ENCODE data around the gene LEMD1. TPM values are rescaled to one million over a fixed set of nuclear protein-coding genes. Genes with fewer than 3 reads are reported as not detected.

Gene LEMD1
- total and polyA plus RNA-seq, 3 experiments from 2014 or later: 0.55 TPM; not detected in 2

GRCh38 chr1:205360891-205361290, 61.0 kb downstream of the LEMD1 start:
- H3K4me1 Mint-ChIP-seq: no peaks in the 10 kb centered on the region
- Histone ChIP-seq H3K4me1 (ENCODE audit: insufficient read depth, low read length) (no peaks in the 10 kb centered on the region), H3K36me3 (ENCODE audit: insufficient read depth, low read length) (no peaks in the 10 kb centered on the region), H3K4me3 (ENCODE audit: low read length) (no peak overlapping the region), H3K9me3 (ENCODE audit: low read length) (no peaks in the 10 kb centered on the region), H3K27me3 (ENCODE audit: insufficient read depth, low read length, poor library complexity, severe bottlenecking) (peaks cover 11% of the 10 kb centered on the region), H3K27ac (ENCODE audit: low read depth, low read length) (no peak overlapping the region)
- H3K36me3 Mint-ChIP-seq: no peaks in the 10 kb centered on the region
- H3K4me3 Mint-ChIP-seq: no peak overlapping the region
- POLR2A ChIA-PET: no interaction called here
- peak overlapping the region in 1 of 8 donors; percentile 14 for H3K27ac Mint-ChIP-seq
- H3K9me3 Mint-ChIP-seq: no peaks in the 10 kb centered on the region
- peaks cover 5 to 30% of the 10 kb centered on the region in 2 donors for H3K27me3 Mint-ChIP-seq
- no peak for DNase-seq
- CTCF ChIA-PET: interaction anchor here (0.9 kb wide), 1 partner anchor 124 kb away, joined by 3 read pairs; no protein-coding TSS in a partner anchor

GRCh38 chr1:205359771-205360565, 61.9 kb downstream of the LEMD1 start:
- Histone ChIP-seq H3K9me3 (ENCODE audit: low read length) (no peaks in the 10 kb centered on the region), H3K36me3 (ENCODE audit: insufficient read depth, low read length) (no peaks in the 10 kb centered on the region), H3K27ac (ENCODE audit: low read depth, low read length) (no peak overlapping the region), H3K4me1 (ENCODE audit: insufficient read depth, low read length) (no peaks in the 10 kb centered on the region), H3K27me3 (ENCODE audit: insufficient read depth, low read length, poor library complexity, severe bottlenecking) (peaks cover 11% of the 10 kb centered on the region), H3K4me3 (ENCODE audit: low read length) (no peak overlapping the region)
- Mint-ChIP-seq H3K4me3 (no peak overlapping the region), H3K9me3 (no peaks in the 10 kb centered on the region), H3K4me1 (no peaks in the 10 kb centered on the region), H3K36me3 (no peaks in the 10 kb centered on the region), H3K27me3 (peaks cover 6 to 37% of the 10 kb centered on the region in 2 donors), H3K27ac (no peak overlapping the region)
- CTCF ChIA-PET: interaction anchor here (0.5 to 1.8 kb wide), 3 partner anchors 86 to 127 kb away, joined by 3 to 4 read pairs (median 3); no protein-coding TSS in a partner anchor
- DNase-seq: no peak
- POLR2A ChIA-PET: no interaction called here

- Histone ChIP-seq H3K4me3 (ENCODE audit: low read length) (no peak overlapping the region), H3K36me3 (ENCODE audit: insufficient read depth, low read length) (no peaks in the 10 kb centered on the region), H3K27ac (ENCODE audit: low read depth, low read length) (no peak overlapping the region), H3K27me3 (ENCODE audit: insufficient read depth, low read length, poor library complexity, severe bottlenecking) (peaks cover 11% of the 10 kb centered on the region), H3K4me1 (ENCODE audit: insufficient read depth, low read length) (no peaks in the 10 kb centered on the region), H3K9me3 (ENCODE audit: low read length) (no peaks in the 10 kb centered on the region)
- H3K9me3 Mint-ChIP-seq: no peaks in the 10 kb centered on the region
- no peak overlapping the region for H3K27ac Mint-ChIP-seq
- POLR2A ChIA-PET: no interaction called here
- no peak overlapping the region for H3K4me3 Mint-ChIP-seq
- peaks cover 6 to 37% of the 10 kb centered on the region in 2 donors for H3K27me3 Mint-ChIP-seq
- CTCF ChIA-PET: interaction anchor here (1.8 kb wide), 1 partner anchor 85 kb away, joined by 4 read pairs; no protein-coding TSS in a partner anchor
- H3K4me1 Mint-ChIP-seq: no peaks in the 10 kb centered on the region
- no peak for DNase-seq
- H3K36me3 Mint-ChIP-seq: no peaks in the 10 kb centered on the region
These were observed 63.3 kb downstream of the LEMD1 start for GRCh38 chr1:205358579-205358978.

- Histone ChIP-seq H3K27ac (ENCODE audit: low read depth, low read length) (no peak overlapping the region), H3K4me3 (ENCODE audit: low read length) (no peak overlapping the region), H3K36me3 (ENCODE audit: insufficient read depth, low read length) (no peaks in the 10 kb centered on the region), H3K4me1 (ENCODE audit: insufficient read depth, low read length) (no peaks in the 10 kb centered on the region), H3K27me3 (ENCODE audit: insufficient read depth, low read length, poor library complexity, severe bottlenecking) (peaks cover 11% of the 10 kb centered on the region), H3K9me3 (ENCODE audit: low read length) (no peaks in the 10 kb centered on the region)
- no peaks in the 10 kb centered on the region for H3K36me3 Mint-ChIP-seq
- POLR2A ChIA-PET: no interaction called here
- no peaks in the 10 kb centered on the region for H3K4me1 Mint-ChIP-seq
- no peak overlapping the region for H3K4me3 Mint-ChIP-seq
- no peak overlapping the region for H3K27ac Mint-ChIP-seq
- no peaks in the 10 kb centered on the region for H3K9me3 Mint-ChIP-seq
- no peak for DNase-seq
- peaks cover 6 to 37% of the 10 kb centered on the region in 2 donors for H3K27me3 Mint-ChIP-seq
- CTCF ChIA-PET: interaction anchor here (1.0 to 1.6 kb wide), 2 partner anchors 84 to 128 kb away, joined by 3 to 6 read pairs; no protein-coding TSS in a partner anchor
These were observed 64.3 kb downstream of the LEMD1 start for GRCh38 chr1:205357567-205357966.

GRCh38 chr1:205356440-205357139, 65.3 kb downstream of the LEMD1 start, which contains the start of gene KLHDC8A:
Gene KLHDC8A (minus strand): TSS chr1:205356922. CDS start chr1:205343604, 13,318 bp downstream.
- CTCF ChIA-PET: interaction anchor here (0.6 to 4.0 kb wide), 6 partner anchors 20 to 301 kb away, joined by 3 to 29 read pairs (median 6); no protein-coding TSS in a partner anchor
- Mint-ChIP-seq H3K27ac (peak within 1 kb of the TSS in 1 of 8 donors; percentile 72), H3K9me3 (no peaks in the 10 kb centered on the region), H3K27me3 (peaks cover 6 to 37% of the 10 kb centered on the region in 2 donors), H3K36me3 (no peaks in the 10 kb centered on the region), H3K4me1 (no peaks in the 10 kb centered on the region), H3K4me3 (no peak within 1 kb of the TSS)
- no peaks in the 10 kb centered on the region for H3K4me1 ChIP-seq (ENCODE audit: insufficient read depth, low read length)
- no peaks in the 10 kb centered on the region for H3K9me3 ChIP-seq (ENCODE audit: low read length)
- POLR2A ChIA-PET: no interaction called here
- no peak within 1 kb of the TSS for H3K27ac ChIP-seq (ENCODE audit: low read depth, low read length)
- no peaks in the 10 kb centered on the region for H3K36me3 ChIP-seq (ENCODE audit: insufficient read depth, low read length)
- H3K4me3 ChIP-seq (ENCODE audit: low read length): no peak within 1 kb of the TSS
- no peak for DNase-seq
- H3K27me3 ChIP-seq (ENCODE audit: insufficient read depth, low read length, poor library complexity, severe bottlenecking): peaks cover 11% of the 10 kb centered on the region

- Histone ChIP-seq H3K27me3 (ENCODE audit: insufficient read depth, low read length, poor library complexity, severe bottlenecking) (peaks cover 11% of the 10 kb centered on the region), H3K4me1 (ENCODE audit: insufficient read depth, low read length) (no peaks in the 10 kb centered on the region), H3K36me3 (ENCODE audit: insufficient read depth, low read length) (no peaks in the 10 kb centered on the region), H3K4me3 (ENCODE audit: low read length) (no peak overlapping the region), H3K9me3 (ENCODE audit: low read length) (no peaks in the 10 kb centered on the region), H3K27ac (ENCODE audit: low read depth, low read length) (no peak overlapping the region)
- Mint-ChIP-seq H3K27ac (no peak overlapping the region), H3K4me1 (no peaks in the 10 kb centered on the region), H3K36me3 (no peaks in the 10 kb centered on the region), H3K9me3 (no peaks in the 10 kb centered on the region), H3K27me3 (peaks cover 9 to 37% of the 10 kb centered on the region in 2 donors), H3K4me3 (no peak overlapping the region)
- no peak for DNase-seq
- ChIA-PET POLR2A (no interaction called here), CTCF (interaction anchor here (1.0 to 4.0 kb wide), 13 partner anchors 10 to 237 kb away, joined by 3 to 61 read pairs (median 7); no protein-coding TSS in a partner anchor)
These were observed 66.8 kb downstream of the LEMD1 start for GRCh38 chr1:205355075-205355453.

GRCh38 chr1:205354259-205355074, 67.4 kb downstream of the LEMD1 start:
- no peak overlapping the region for H3K4me3 Mint-ChIP-seq
- POLR2A ChIA-PET: interaction anchor here (0.6 to 1.0 kb wide), 3 partner anchors 77 to 245 kb away, joined by 3 read pairs; no protein-coding TSS in a partner anchor
- CTCF ChIA-PET: interaction anchor here (0.6 to 4.0 kb wide), 35 partner anchors 9 to 237 kb away, joined by 3 to 61 read pairs (median 4); partner anchors contain the start of gene BLACAT1

More at GRCh38 chr1:205354259-205355074, 67.4 kb downstream of the LEMD1 start:
- H3K9me3 ChIP-seq (ENCODE audit: low read length): no peaks in the 10 kb centered on the region
- no peaks in the 10 kb centered on the region for H3K36me3 ChIP-seq (ENCODE audit: insufficient read depth, low read length)
- H3K4me1 ChIP-seq (ENCODE audit: insufficient read depth, low read length): no peaks in the 10 kb centered on the region
- H3K27ac ChIP-seq (ENCODE audit: low read depth, low read length): no peak overlapping the region
- no peaks in the 10 kb centered on the region for H3K9me3 Mint-ChIP-seq
- H3K27ac Mint-ChIP-seq: no peak overlapping the region
- peaks cover 9 to 34% of the 10 kb centered on the region in 2 donors for H3K27me3 Mint-ChIP-seq
- H3K36me3 Mint-ChIP-seq: no peaks in the 10 kb centered on the region
- H3K4me1 Mint-ChIP-seq: no peaks in the 10 kb centered on the region
- peaks cover 11% of the 10 kb centered on the region for H3K27me3 ChIP-seq (ENCODE audit: insufficient read depth, low read length, poor library complexity, severe bottlenecking)
- H3K4me3 ChIP-seq (ENCODE audit: low read length): no peak overlapping the region
- peak; percentile 32 to 74 (median 46) for DNase-seq
